Measurements from ENCODE around the gene CITED1.

Gene CITED1, protein sequence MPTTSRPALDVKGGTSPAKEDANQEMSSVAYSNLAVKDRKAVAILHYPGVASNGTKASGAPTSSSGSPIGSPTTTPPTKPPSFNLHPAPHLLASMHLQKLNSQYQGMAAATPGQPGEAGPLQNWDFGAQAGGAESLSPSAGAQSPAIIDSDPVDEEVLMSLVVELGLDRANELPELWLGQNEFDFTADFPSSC

DNA sequence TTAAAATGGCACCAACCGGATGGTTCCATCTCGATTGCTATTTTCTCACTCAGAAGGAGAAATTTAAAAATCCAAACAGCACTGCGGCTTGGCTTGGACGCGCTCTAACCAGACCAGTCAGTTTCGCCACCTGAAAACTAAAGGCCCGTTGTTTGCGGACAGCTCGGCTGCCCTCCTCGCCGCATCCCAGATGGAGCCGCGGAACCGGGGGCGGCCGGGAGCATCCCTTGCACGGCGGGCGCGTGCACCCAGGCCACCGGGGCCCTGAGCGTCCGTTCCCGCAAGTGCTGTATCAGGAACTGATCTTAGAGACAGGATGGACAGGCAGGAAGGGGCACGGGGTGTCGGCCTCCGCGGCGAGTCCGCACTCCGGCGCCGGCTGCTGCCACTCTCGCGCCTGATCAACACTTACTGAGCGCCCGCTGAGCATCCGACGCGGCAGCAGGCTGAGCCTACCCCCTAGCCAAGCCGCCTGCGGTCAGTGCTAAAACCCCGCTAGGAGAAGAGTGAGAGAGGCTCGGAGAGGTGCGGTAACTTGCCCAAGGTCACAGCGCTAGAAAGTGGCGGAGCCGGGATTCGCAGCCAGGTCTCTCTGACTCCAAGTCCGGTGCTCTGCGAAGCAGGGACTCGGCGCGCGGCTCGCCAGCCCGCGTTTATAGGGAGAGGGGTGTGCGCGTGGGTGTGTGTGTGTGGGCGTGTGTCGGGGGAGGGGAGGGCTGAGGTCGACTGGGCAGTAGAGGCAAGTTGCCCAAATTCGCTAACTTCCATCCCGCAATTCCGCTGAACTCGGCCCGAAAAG is at the start of gene CITED1:
TSS of gene CITED1 (minus strand) at position 629 of the 799 bp plus-strand sequence. CDS start 3,045 bp downstream, outside the sequence.
- Histone ChIP-seq H3K27me3 (ENCODE audit: low read depth, low read length) (no peaks in the 10 kb centered on the region), H3K36me3 (ENCODE audit: control insufficient read depth in 1 of 2, insufficient read depth in 2 of 2, low read length in 2 of 2) (no peaks in the 10 kb centered on the region), H3K4me3 (ENCODE audit: low read depth in 1 of 2, low read length in 2 of 2) (peak within 1 kb of the TSS; percentile 50 to 68), H3K27ac (ENCODE audit: low read length) (no peak within 1 kb of the TSS), H3K9me3 (ENCODE audit: control insufficient read depth in 1 of 2, low read length in 2 of 2) (no peaks in the 10 kb centered on the region), H3K4me1 (ENCODE audit: control insufficient read depth in 1 of 2, insufficient read depth in 2 of 2, low read length in 2 of 2) (peaks cover 7 to 8% of the 10 kb centered on the region in 2 donors)

DNA sequence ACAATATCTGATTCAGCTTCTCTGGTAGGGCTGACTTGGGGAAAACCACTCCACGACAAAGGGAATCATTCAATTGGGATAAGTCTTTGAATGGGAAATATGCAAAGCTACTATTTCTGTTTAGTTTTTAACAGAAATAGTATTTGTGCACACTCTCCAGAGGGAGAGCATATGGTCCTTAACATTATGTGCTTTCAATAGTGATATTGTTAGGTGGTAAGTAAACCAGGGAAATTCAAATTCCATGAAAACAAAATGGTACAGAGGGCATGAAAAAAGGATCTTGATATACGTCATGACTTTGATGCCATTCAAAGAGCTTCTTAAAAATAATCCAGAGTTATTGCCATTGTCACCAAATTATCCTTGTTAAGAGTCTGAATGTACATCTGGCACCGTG is 47.1 kb upstream of the CITED1 start:
- no peak overlapping the region for H3K4me3 ChIP-seq (ENCODE audit: low read depth in 1 of 2, low read length in 2 of 2)
- H3K27ac ChIP-seq (ENCODE audit: low read length) = no peak overlapping the region
- H3K4me1 ChIP-seq (ENCODE audit: control insufficient read depth in 1 of 2, insufficient read depth in 2 of 2, low read length in 2 of 2) = no peaks in the 10 kb centered on the region
- no peaks in the 10 kb centered on the region for H3K9me3 ChIP-seq (ENCODE audit: control insufficient read depth in 1 of 2, low read length in 2 of 2)
- H3K36me3 ChIP-seq (ENCODE audit: control insufficient read depth in 1 of 2, insufficient read depth in 2 of 2, low read length in 2 of 2) = peaks cover 0 to 10% of the 10 kb centered on the region in 2 donors
- H3K27me3 ChIP-seq (ENCODE audit: low read depth, low read length) = no peaks in the 10 kb centered on the region

DNA sequence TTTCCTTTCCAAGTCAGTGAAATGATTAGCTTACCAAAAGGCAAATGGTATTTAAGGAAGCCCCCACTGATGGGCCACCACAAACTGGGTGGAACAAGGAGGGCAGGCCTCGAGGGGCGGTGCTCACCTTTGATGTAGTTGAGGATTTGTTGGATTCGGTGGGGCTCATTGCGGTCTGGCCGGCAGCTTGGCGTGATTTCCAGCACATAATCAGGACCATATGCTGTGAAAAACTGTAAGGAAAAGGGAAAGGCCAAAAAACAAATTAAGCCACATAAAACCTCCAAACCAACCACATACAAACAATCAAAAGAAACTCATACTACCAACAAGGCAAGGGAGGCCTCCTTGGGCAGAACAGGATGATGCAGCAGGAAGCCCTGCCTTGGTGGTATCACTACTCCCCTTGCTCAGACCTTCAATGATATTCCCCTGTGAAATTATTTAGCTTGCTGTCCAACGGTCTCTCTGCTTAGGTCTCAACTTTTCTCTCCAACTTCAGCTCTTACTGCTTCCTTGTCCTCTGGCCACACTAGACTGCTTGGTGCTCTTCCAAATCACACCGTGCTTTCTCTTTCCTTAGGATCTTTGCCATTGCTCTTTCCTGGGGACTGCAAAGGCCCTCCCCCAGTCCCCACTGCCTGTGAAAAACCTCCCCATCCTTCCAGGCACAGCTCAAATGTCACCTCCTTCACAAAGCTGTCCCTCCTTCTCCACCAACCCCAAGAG is 46.1 kb upstream of the CITED1 start:
- Histone ChIP-seq H3K36me3 (ENCODE audit: control insufficient read depth in 1 of 2, insufficient read depth in 2 of 2, low read length in 2 of 2) (peaks cover 0 to 10% of the 10 kb centered on the region in 2 donors), H3K27ac (ENCODE audit: low read length) (no peak overlapping the region), H3K4me1 (ENCODE audit: control insufficient read depth in 1 of 2, insufficient read depth in 2 of 2, low read length in 2 of 2) (no peaks in the 10 kb centered on the region), H3K9me3 (ENCODE audit: control insufficient read depth in 1 of 2, low read length in 2 of 2) (no peaks in the 10 kb centered on the region), H3K27me3 (ENCODE audit: low read depth, low read length) (no peaks in the 10 kb centered on the region), H3K4me3 (ENCODE audit: low read depth in 1 of 2, low read length in 2 of 2) (no peak overlapping the region)

DNA sequence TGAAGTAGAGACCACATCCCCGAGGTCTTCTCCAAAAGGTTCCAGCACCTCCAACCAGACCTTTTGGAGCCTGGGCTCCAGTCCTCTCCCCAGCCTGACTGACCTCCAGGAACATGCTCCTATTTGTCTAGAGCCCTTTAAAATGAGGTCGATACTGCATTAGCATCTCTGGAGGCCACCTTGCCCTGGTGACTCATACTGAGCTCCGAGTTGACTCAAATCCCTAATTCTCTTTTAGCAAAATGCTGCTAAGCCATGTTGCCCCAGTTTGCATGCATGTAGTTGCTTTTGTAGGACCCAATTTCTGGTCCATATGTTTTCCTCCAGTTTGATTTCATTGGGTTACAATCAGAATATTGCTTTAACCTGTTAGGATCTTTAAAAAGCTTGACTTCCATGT is 43.5 kb upstream of the CITED1 start:
- no peak overlapping the region for H3K4me3 ChIP-seq (ENCODE audit: low read depth in 1 of 2, low read length in 2 of 2)
- H3K4me1 ChIP-seq (ENCODE audit: control insufficient read depth in 1 of 2, insufficient read depth in 2 of 2, low read length in 2 of 2) = no peaks in the 10 kb centered on the region
- no peak overlapping the region for H3K27ac ChIP-seq (ENCODE audit: low read length)
- peaks cover 0 to 10% of the 10 kb centered on the region in 2 donors for H3K36me3 ChIP-seq (ENCODE audit: control insufficient read depth in 1 of 2, insufficient read depth in 2 of 2, low read length in 2 of 2)
- no peaks in the 10 kb centered on the region for H3K27me3 ChIP-seq (ENCODE audit: low read depth, low read length)
- H3K9me3 ChIP-seq (ENCODE audit: control insufficient read depth in 1 of 2, low read length in 2 of 2) = no peaks in the 10 kb centered on the region

DNA sequence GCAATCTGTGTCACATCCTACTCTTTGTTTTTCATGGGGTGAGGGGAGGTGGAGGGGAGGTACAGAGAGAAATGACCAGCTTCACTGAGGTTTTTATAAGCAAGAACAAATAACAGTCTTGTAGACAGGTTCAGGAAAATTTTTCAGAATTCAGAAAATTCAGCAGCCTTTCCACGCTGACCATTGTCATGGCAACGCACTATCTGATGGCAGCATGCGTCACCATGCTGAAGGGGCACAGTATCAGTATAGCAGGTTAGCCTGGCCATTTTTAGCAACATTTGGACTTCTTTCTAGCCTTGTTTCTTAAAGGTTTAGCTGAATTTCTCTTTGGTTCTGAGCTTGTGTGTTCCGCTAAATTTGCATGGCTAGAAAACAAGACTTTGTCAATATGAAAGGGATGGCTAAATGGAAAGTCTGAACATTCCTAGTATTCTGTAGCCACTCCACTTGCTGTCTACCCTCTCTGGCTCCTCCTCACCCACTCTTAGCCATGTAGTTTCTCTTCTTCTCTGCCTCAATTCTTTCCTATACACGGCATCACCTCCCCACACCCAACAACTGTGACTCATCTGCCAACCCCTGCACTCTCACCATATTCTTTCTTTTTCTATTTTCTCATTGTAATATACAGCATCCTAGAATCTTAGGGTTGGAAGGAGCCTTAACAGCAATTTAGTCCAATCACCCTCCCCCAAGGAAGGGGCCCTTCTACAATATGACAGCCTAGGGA is 42.7 kb upstream of the CITED1 start:
- H3K9me3 ChIP-seq (ENCODE audit: control insufficient read depth in 1 of 2, low read length in 2 of 2) = no peaks in the 10 kb centered on the region

DNA sequence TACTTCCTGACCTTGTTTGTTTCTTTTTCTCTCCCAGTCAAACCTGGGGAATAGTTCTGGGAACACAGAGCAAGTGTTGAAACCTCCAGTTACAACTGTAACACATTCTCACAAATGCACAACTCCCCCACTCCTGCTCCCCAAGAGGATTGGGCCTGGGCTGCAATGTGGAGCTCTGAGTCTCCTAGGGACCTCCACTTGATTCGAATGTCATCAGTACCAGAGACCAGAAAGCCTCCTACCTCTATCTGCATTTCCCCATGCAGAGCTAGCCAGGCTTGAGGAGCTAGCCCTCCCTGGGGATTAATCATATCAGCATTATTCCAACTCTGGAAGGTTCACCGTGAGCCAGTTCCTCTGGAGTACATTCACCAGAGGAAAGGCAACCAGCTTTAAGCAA is 41.7 kb upstream of the CITED1 start:
- no peaks in the 10 kb centered on the region for H3K27me3 ChIP-seq (ENCODE audit: low read depth, low read length)
- no peaks in the 10 kb centered on the region for H3K4me1 ChIP-seq (ENCODE audit: control insufficient read depth in 1 of 2, insufficient read depth in 2 of 2, low read length in 2 of 2)
- no peak overlapping the region for H3K27ac ChIP-seq (ENCODE audit: low read length)
- H3K4me3 ChIP-seq (ENCODE audit: low read depth in 1 of 2, low read length in 2 of 2) = no peak overlapping the region
- H3K36me3 ChIP-seq (ENCODE audit: control insufficient read depth in 1 of 2, insufficient read depth in 2 of 2, low read length in 2 of 2) = peaks cover 0 to 10% of the 10 kb centered on the region in 2 donors
- no peaks in the 10 kb centered on the region for H3K9me3 ChIP-seq (ENCODE audit: control insufficient read depth in 1 of 2, low read length in 2 of 2)

More for the DNA sequence above, 42.7 kb upstream of the CITED1 start:
- Histone ChIP-seq H3K4me1 (ENCODE audit: control insufficient read depth in 1 of 2, insufficient read depth in 2 of 2, low read length in 2 of 2) (no peaks in the 10 kb centered on the region), H3K36me3 (ENCODE audit: control insufficient read depth in 1 of 2, insufficient read depth in 2 of 2, low read length in 2 of 2) (peaks cover 0 to 10% of the 10 kb centered on the region in 2 donors), H3K27ac (ENCODE audit: low read length) (no peak overlapping the region), H3K4me3 (ENCODE audit: low read depth in 1 of 2, low read length in 2 of 2) (no peak overlapping the region), H3K27me3 (ENCODE audit: low read depth, low read length) (no peaks in the 10 kb centered on the region)

DNA sequence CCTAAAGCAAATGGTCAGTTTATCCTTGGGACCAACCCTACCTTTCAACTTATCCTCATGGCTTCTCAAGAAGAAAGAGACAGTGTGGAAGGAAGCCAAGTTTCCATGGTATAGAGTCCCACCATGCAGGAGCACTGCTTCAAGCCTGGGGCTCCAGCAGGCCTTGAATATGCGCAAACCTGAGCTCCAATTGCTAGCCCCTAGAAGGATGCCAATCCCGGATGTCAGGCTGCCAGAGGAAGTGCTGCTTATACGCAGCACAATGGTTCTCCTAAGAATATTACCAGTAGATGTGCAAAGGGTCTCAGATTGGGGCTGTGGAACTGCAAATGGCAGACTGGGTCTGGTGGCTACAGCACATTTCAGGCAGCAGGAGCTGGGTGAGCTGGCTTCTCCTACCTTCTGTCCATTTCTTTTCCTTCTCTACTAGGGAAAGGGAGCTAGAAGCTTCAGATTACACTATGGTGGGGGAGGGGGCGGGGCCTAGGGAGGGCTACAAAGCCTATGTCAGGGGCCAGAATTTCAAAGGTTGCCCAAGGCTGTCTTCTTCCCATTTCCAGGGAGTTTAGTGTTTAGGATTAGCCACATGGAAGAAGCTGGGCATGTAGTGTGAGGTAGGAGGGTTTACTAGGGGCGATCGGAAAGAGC is 40.7 kb upstream of the CITED1 start:
- Histone ChIP-seq H3K36me3 (ENCODE audit: control insufficient read depth in 1 of 2, insufficient read depth in 2 of 2, low read length in 2 of 2) (peaks cover 0 to 10% of the 10 kb centered on the region in 2 donors), H3K9me3 (ENCODE audit: control insufficient read depth in 1 of 2, low read length in 2 of 2) (no peaks in the 10 kb centered on the region), H3K27ac (ENCODE audit: low read length) (no peak overlapping the region), H3K27me3 (ENCODE audit: low read depth, low read length) (no peaks in the 10 kb centered on the region), H3K4me3 (ENCODE audit: low read depth in 1 of 2, low read length in 2 of 2) (no peak overlapping the region), H3K4me1 (ENCODE audit: control insufficient read depth in 1 of 2, insufficient read depth in 2 of 2, low read length in 2 of 2) (no peaks in the 10 kb centered on the region)

DNA sequence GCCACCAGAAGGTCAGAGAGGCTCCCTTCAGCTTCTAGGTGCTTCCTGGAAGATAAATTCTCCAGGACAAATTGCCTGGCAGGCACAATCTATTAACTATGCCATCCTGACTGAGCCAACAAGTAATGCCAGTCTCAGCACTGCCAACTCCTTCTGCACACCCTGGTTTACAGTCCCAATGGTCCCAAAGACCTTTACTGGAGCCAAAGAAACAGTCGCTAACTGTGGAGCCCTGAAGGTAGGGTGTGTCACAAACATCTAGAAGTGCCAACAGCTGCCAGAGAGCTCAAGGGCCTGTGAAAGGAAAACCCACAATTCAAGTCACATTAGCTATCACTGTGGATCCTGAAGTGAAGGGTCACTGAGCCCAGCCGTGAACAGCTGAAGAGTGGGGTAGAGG is 34.9 kb upstream of the CITED1 start:
- Histone ChIP-seq H3K4me3 (ENCODE audit: low read depth in 1 of 2, low read length in 2 of 2) (no peak overlapping the region), H3K27me3 (ENCODE audit: low read depth, low read length) (no peaks in the 10 kb centered on the region), H3K9me3 (ENCODE audit: control insufficient read depth in 1 of 2, low read length in 2 of 2) (no peaks in the 10 kb centered on the region), H3K4me1 (ENCODE audit: control insufficient read depth in 1 of 2, insufficient read depth in 2 of 2, low read length in 2 of 2) (no peaks in the 10 kb centered on the region), H3K36me3 (ENCODE audit: control insufficient read depth in 1 of 2, insufficient read depth in 2 of 2, low read length in 2 of 2) (no peaks in the 10 kb centered on the region), H3K27ac (ENCODE audit: low read length) (no peak overlapping the region)

DNA sequence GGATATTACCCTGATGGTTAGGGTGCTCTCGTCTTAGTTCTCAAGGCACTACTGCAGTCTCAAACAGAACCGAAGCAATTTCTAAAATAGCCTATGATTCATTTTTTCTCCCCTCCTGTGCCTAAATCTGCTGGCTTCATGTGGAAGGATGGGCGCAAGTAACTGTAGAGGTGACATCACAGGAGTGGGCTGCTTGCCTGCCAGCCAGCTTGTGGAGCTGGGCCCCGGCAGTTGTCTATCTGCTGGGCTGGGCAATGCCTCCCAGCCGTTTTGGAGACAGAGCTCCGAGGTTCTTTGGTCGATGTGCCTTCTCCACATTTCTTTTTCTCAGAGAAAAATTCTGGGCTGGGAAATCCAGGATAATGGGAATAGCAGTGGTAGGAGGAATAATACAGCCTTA is 34.3 kb upstream of the CITED1 start:
- no peaks in the 10 kb centered on the region for H3K27me3 ChIP-seq (ENCODE audit: low read depth, low read length)
- no peaks in the 10 kb centered on the region for H3K9me3 ChIP-seq (ENCODE audit: control insufficient read depth in 1 of 2, low read length in 2 of 2)
- no peak overlapping the region for H3K27ac ChIP-seq (ENCODE audit: low read length)
- H3K4me1 ChIP-seq (ENCODE audit: control insufficient read depth in 1 of 2, insufficient read depth in 2 of 2, low read length in 2 of 2) = no peaks in the 10 kb centered on the region
- no peaks in the 10 kb centered on the region for H3K36me3 ChIP-seq (ENCODE audit: control insufficient read depth in 1 of 2, insufficient read depth in 2 of 2, low read length in 2 of 2)
- H3K4me3 ChIP-seq (ENCODE audit: low read depth in 1 of 2, low read length in 2 of 2) = no peak overlapping the region

DNA sequence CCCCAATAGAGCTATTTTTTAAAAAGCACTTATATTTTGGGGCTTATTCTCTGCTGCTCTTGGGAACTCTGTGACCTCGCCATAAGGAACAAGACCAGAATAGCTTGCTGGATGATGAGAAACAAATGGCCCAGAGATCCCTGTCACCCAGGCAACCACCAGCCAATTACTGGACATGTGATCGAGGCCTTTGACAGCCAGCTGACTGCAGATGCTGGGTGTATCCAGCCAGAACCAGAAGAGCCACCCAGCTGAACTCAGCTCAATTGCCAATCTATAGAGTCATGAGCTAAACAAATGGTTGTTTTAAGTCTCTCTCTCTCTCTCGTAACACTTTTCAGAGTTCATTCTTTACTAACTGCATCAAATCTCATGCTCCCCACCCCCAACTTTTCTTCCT is 24.4 kb upstream of the CITED1 start:
- Histone ChIP-seq H3K36me3 (ENCODE audit: control insufficient read depth in 1 of 2, insufficient read depth in 2 of 2, low read length in 2 of 2) (no peaks in the 10 kb centered on the region), H3K27me3 (ENCODE audit: low read depth, low read length) (no peaks in the 10 kb centered on the region), H3K4me1 (ENCODE audit: control insufficient read depth in 1 of 2, insufficient read depth in 2 of 2, low read length in 2 of 2) (no peaks in the 10 kb centered on the region), H3K4me3 (ENCODE audit: low read depth in 1 of 2, low read length in 2 of 2) (no peak overlapping the region), H3K27ac (ENCODE audit: low read length) (no peak overlapping the region), H3K9me3 (ENCODE audit: control insufficient read depth in 1 of 2, low read length in 2 of 2) (no peaks in the 10 kb centered on the region)
